A673 (cell line): ENCODE data around the gene MBD5.

Experiments used
- CTCF ChIP-seq: fragments of 300-800, 200-600 bp; sonication (generic); conservative IDR thresholded peaks from 2 replicates; pipeline ENCODE4 v1.5.1; 2017; ENCODE audit warnings: low read depth, mild to moderate bottlenecking, antibody characterized with exemption, low read length, moderate library complexity, mixed read lengths
- EZH2 ChIP-seq: fragments of 200-600 bp; sonication (generic); IDR thresholded peaks from 2 replicates; pipeline ENCODE4 v1.6.1; 2017; ENCODE audit warnings: borderline replicate concordance, low read depth, mild to moderate bottlenecking, mixed read lengths, antibody characterized with exemption, low read length; ENCODE audit not compliant: poor library complexity, severe bottlenecking

DNA sequence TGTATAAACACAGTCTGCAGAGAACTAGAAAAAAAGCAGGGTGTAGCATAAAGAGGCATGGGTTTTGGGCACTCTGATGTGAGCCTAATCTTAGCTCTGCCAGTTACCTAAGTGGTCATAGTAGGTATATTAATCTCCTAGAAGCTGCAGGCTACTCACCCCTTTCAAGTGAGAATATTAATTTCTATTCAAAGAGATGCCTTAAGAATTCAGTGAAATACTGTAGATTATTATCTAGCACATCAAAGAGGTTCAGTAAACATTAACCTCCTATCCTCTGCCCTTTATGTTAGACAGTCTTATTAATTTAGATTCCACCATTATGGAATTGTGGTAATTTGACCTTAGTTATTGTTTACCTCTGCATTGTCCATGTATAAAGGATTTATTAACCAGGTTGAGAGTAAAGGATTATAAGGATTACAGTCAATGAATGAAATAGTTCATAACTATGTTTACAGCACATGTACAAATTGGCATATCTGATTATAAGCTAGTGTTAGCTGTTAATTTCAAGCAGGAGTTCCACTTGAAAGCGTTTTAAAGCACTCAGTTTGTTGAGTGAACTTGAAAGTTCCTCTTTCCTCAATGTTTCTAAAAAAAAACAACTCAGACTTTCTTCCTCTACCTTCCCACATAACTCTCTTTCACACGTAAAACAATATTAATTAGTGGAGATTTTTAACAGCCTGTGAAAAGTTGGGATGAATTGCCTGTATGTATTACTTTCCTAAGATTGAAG, 473.1 kb downstream of the MBD5 start:
- no peak for TF ChIP-seq CTCF
- TF ChIP-seq EZH2 = no peak
